Astrocyte of the cerebellum (primary cell): ENCODE data around the gene LMNTD2.

Source experiments
- DNase-seq: peaks from one replicate; pipeline ENCODE4 v3.0.0-alpha.2; 2011; ENCODE audit warnings: low read depth
- H3K4me3 ChIP-seq: 2 replicates; pipeline ENCODE4 v1.5.1; 2011; ENCODE audit warnings: mild to moderate bottlenecking, low read depth, low read length, moderate library complexity
- CTCF ChIP-seq: IDR thresholded peaks from 2 replicates; pipeline ENCODE4 v1.5.1; 2012; ENCODE audit warnings: low read length, low read depth, moderate library complexity, mild to moderate bottlenecking; ENCODE audit errors: missing control alignments
- in situ Hi-C: cut with HindIII; loops from 2 replicates; pipeline ENCODE4 v1.10.0; 2017; ENCODE audit warnings: low sequenced_read_pairs

The LMNTD2 gene

DNA sequence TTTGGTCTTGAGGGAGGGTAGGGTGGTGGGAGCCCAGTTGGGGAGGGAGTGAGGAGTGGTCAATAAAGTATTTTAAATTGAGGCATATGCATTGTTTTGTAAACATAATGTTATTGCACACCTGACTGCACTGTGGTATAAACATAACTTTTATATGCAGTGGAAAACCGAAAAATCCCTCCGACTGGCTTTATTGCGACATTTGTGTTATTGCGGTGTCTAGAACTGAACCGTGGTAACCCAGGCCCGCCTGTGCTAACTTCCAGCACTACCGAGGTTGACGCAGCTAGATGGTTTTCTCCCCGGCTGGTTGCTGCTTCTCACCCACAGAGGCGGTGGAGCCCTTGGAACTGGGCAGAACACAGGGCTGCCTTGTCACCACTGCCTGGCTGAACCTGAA, 45.9 kb downstream of the LMNTD2 start:
- TF ChIP-seq CTCF, result no peak
- DNase-seq, result no peak
- in situ Hi-C loops, result no loop called here
- no peak overlapping the region for H3K4me3 ChIP-seq

DNA sequence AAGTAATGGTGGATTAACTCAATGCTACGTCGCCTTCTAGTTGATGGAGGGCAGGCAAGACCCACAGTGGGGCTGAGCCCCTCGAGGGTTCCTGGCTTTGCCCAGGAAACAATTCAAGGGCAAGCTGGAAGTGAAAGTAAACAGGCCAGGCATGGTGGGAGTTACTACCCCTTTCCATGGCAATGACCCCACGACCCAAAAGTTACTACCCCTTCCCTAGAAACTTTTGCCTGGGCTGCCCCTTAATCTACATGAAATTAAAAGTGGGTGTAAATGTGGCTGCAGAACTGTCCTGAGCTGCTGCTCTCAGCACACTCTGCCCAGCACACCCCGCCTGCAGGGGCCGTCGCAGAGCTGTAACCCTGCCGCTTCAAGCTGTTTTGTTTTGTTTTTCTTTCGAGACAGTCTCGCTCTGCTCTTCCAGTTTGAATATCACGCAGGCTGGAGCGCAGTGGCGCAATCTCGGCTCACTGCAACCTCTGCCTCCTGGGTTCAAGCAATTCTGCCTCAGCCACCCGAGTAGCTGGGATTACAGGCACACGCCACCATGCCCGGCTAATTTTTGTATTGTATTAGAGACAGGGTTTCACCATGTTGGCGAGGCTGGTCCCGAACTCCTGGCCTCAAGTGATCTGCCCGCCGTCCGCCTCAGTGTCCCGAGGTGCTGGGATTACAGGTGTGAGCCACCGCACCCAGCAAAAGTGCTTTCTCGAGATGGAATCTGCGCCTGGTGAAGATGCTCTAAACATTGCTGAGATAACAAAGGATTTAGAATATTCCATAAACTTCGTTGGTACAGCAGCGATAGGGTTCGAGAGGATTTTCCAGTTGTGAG, 47.6 kb downstream of the LMNTD2 start:
- no peak for DNase-seq
- no peak overlapping the region for H3K4me3 ChIP-seq
- in situ Hi-C loops, result no loop called here
- TF ChIP-seq CTCF, result no peak

GRCh38 chr11:508956-509355, 51.6 kb downstream of the LMNTD2 start:
- no peak for TF ChIP-seq CTCF
- no peak overlapping the region for H3K4me3 ChIP-seq
- no peak for DNase-seq
- in situ Hi-C loops, result no loop called here

GRCh38 chr11:507727-508515, 52.6 kb downstream of the LMNTD2 start:
- peak overlapping the region; percentile 95 for H3K4me3 ChIP-seq
- DNase-seq, result no peak
- in situ Hi-C loops, result no loop called here
- TF ChIP-seq CTCF, result no peak

DNA sequence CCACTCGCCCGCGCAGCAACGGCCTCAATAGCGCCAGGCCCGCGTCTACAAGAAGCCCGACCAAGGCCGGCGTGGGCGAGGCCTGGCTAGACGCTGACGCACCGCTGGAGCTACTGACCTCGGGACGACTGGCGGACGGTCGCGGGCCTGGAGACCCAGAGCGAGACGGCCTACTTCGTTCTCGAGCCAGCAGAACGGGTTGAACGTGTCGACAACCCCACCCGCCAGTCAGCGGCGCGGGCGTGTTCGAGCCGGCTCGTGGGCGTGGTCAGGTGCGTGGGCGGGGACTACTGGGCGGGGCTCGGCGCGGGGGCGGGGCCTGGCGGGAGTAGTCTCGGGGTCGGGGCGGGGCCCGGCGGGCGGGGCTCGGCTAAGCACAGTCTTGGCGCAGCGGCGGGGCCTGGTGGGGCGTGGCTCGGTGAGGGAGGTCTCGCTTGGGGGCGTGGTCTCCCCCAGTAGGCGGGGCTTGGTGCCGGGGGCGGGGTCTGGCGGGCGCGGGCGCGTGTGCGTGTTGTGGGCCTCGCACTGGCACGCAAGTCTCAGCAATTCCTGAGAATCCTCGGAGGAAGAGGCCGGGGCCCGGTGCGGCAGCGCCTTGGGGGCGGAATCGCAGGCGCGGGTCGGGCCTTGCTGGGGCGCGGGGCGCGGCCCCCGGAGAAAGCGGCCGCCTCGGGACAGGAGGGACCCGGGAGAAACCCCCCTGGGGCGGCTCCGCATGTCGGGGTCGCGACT, 53.4 kb downstream of the LMNTD2 start, which contains the start of gene RNH1:
RNH1 (minus strand) TSS at position 248 of the 732 bp plus-strand sequence. CDS start 5,080 bp downstream, outside the sequence.
- peak within 1 kb of the TSS; percentile 95 for H3K4me3 ChIP-seq
- in situ Hi-C loops, result no loop called here
- DNase-seq, result peak; percentile 80
- no peak for TF ChIP-seq CTCF
